DOHH2 (cell line): Measurements from ENCODE around the gene C1orf116.

Experiments used
- H3F3A ChIP-seq: fragments of 200-600 bp; sonication (generic), shearing (Covaris generic); 2 replicates; pipeline ENCODE4 v1.6.0; 2016; ENCODE audit warnings: antibody characterized with exemption, mild to moderate bottlenecking; ENCODE audit not compliant: control insufficient read depth, insufficient read depth
- H3K27ac ChIP-seq: fragments of 200-600 bp; sonication (generic); 2 replicates; pipeline ENCODE4 v1.5.1; 2014; ENCODE audit warnings: low read depth, mild to moderate bottlenecking, low read length, moderate library complexity
- H3K27me3 ChIP-seq: fragments of 200-600 bp; sonication (generic); 2 replicates; pipeline ENCODE4 v1.6.1; 2014; ENCODE audit warnings: mild to moderate bottlenecking, low read length, mixed read lengths; ENCODE audit not compliant: control insufficient read depth
- H3K36me3 ChIP-seq: fragments of 200-600 bp; sonication (generic); 2 replicates; pipeline ENCODE4 v1.6.1; 2014; ENCODE audit warnings: mild to moderate bottlenecking, low read length, moderate library complexity, mixed read lengths; ENCODE audit not compliant: control insufficient read depth
- H3K4me1 ChIP-seq: fragments of 200-600 bp; sonication (generic); 2 replicates; pipeline ENCODE4 v1.6.1; 2014; ENCODE audit warnings: mild to moderate bottlenecking, low read length, mixed read lengths; ENCODE audit not compliant: control insufficient read depth
- H3K4me2 ChIP-seq: fragments of 200-600 bp; sonication (generic); 2 replicates; pipeline ENCODE4 v1.6.0; 2014; ENCODE audit warnings: mild to moderate bottlenecking, low read length, moderate library complexity
- H3K4me3 ChIP-seq: fragments of 200-600 bp; sonication (generic); 2 replicates; pipeline ENCODE4 v1.5.1; 2014; ENCODE audit warnings: mild to moderate bottlenecking, low read length, mixed read lengths
- H3K79me2 ChIP-seq: fragments of 200-600 bp; sonication (generic); 2 replicates; pipeline ENCODE4 v1.6.1; 2014; ENCODE audit warnings: mild to moderate bottlenecking, low read length, mixed read lengths; ENCODE audit not compliant: control insufficient read depth
- H3K9me2 ChIP-seq: fragments of 200-600 bp; sonication (generic); replicated peaks from 2 replicates; pipeline ENCODE4 v1.6.1; 2014; ENCODE audit warnings: mild to moderate bottlenecking, low read length, mixed read lengths; ENCODE audit not compliant: control insufficient read depth
- H3K9me3 ChIP-seq: fragments of 200-600 bp; sonication (generic); 2 replicates; pipeline ENCODE4 v1.6.1; 2014; ENCODE audit warnings: antibody characterized with exemption, low read length, mixed read lengths; ENCODE audit not compliant: control insufficient read depth, insufficient read depth
- H4K20me1 ChIP-seq: fragments of 200-600 bp; sonication (generic); 2 replicates; pipeline ENCODE4 v1.6.0; 2014; ENCODE audit warnings: low read depth, mild to moderate bottlenecking, antibody characterized with exemption, low read length, moderate library complexity; ENCODE audit not compliant: control insufficient read depth, insufficient read depth
- EZH2phosphoT487 ChIP-seq: fragments of 200-600 bp; sonication (generic); IDR thresholded peaks from 2 replicates; pipeline ENCODE4 v1.6.1; 2017; ENCODE audit warnings: borderline replicate concordance, mild to moderate bottlenecking, antibody characterized with exemption, low read length, moderate library complexity, mixed read lengths
- TF ChIP-seq, protein P1 (sequence below): fragments of 200-600 bp; sonication (generic); IDR thresholded peaks from one replicate; pipeline ENCODE4 v1.5.1; 2014; ENCODE audit warnings: antibody characterized with exemption, mild to moderate bottlenecking, low read depth, low read length; ENCODE audit not compliant: poor library complexity, severe bottlenecking

C1orf116 gene

GRCh38 chr1:207067185-207067584 is 34.6 kb upstream of the C1orf116 start:
- H3F3A ChIP-seq: no peaks in the 10 kb centered on the region
- H4K20me1 ChIP-seq: no peaks in the 10 kb centered on the region
- H3K27me3 ChIP-seq: no peaks in the 10 kb centered on the region
- H3K79me2 ChIP-seq: no peaks in the 10 kb centered on the region
- H3K4me1 ChIP-seq: no peaks in the 10 kb centered on the region
- no peak for TF ChIP-seq EZH2phosphoT487
- TF ChIP-seq, protein P1, sequence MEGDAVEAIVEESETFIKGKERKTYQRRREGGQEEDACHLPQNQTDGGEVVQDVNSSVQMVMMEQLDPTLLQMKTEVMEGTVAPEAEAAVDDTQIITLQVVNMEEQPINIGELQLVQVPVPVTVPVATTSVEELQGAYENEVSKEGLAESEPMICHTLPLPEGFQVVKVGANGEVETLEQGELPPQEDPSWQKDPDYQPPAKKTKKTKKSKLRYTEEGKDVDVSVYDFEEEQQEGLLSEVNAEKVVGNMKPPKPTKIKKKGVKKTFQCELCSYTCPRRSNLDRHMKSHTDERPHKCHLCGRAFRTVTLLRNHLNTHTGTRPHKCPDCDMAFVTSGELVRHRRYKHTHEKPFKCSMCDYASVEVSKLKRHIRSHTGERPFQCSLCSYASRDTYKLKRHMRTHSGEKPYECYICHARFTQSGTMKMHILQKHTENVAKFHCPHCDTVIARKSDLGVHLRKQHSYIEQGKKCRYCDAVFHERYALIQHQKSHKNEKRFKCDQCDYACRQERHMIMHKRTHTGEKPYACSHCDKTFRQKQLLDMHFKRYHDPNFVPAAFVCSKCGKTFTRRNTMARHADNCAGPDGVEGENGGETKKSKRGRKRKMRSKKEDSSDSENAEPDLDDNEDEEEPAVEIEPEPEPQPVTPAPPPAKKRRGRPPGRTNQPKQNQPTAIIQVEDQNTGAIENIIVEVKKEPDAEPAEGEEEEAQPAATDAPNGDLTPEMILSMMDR: no peak
- H3K9me2 ChIP-seq: no peaks in the 10 kb centered on the region
- no peaks in the 10 kb centered on the region for H3K36me3 ChIP-seq
- no peak overlapping the region for H3K27ac ChIP-seq
- no peaks in the 10 kb centered on the region for H3K9me3 ChIP-seq
- no peak overlapping the region for H3K4me2 ChIP-seq
- no peak overlapping the region for H3K4me3 ChIP-seq

GRCh38 chr1:207064561-207064960 is 32.0 kb upstream of the C1orf116 start:
- TF ChIP-seq, protein P1: no peak
- TF ChIP-seq EZH2phosphoT487: no peak
- no peaks in the 10 kb centered on the region for H3K36me3 ChIP-seq

DNA sequence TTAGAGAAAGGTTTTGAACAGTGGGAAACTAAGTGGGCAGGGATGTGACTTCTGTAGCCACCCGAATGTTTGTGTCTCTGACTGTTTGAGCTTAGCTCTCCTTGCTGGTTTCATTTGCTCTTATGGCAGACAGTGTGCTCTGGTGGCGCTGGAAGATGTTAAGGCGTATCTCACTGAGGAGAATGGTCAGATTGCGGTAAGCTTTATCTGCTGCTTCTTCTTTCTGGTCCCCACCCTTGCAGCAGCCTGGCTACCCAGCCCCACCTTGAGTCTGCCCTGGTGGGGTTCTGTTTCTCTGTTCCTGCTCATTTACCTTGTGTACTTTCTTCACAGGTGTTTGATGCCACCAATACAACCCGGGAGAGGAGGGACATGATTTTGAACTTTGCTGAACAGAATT is 30.5 kb upstream of the C1orf116 start:
- H3F3A ChIP-seq: no peaks in the 10 kb centered on the region
- no peak overlapping the region for H3K4me2 ChIP-seq
- H4K20me1 ChIP-seq: no peaks in the 10 kb centered on the region
- TF ChIP-seq, protein P1: no peak
- TF ChIP-seq EZH2phosphoT487: no peak
- no peaks in the 10 kb centered on the region for H3K79me2 ChIP-seq
- 0 out of 2 replicates have a peak, but pooled peaks cover 2% of the 10 kb centered on the region for H3K27me3 ChIP-seq
- H3K36me3 ChIP-seq: no peaks in the 10 kb centered on the region
- no peaks in the 10 kb centered on the region for H3K9me3 ChIP-seq
- no peaks in the 10 kb centered on the region for H3K9me2 ChIP-seq
- no peak overlapping the region for H3K27ac ChIP-seq
- H3K4me1 ChIP-seq: no peaks in the 10 kb centered on the region
- H3K4me3 ChIP-seq: no peak overlapping the region

More at GRCh38 chr1:207064561-207064960, 32.0 kb upstream of the C1orf116 start:
- Histone ChIP-seq H3K4me2 (no peak overlapping the region), H3K27ac (no peak overlapping the region), H3K4me3 (no peak overlapping the region), H3K9me3 (no peaks in the 10 kb centered on the region), H3K27me3 (no peaks in the 10 kb centered on the region), H3K79me2 (no peaks in the 10 kb centered on the region), H3K9me2 (no peaks in the 10 kb centered on the region), H3F3A (no peaks in the 10 kb centered on the region), H3K4me1 (no peaks in the 10 kb centered on the region), H4K20me1 (no peaks in the 10 kb centered on the region)
